Stimulated activated CD8-positive, alpha-beta memory T cell treated with anti-CD3 and anti-CD28 coated beads, Interleukin-15, amount 100 ng/mL, for 24 hours (primary cell): ENCODE measurements around the gene SLC36A3.
"Not testable (repeated sequence)": the region's sequence is repeated elsewhere in the genome, so short reads cannot be mapped to it uniquely, and the experiment has no call there.

Experiments
- DNase-seq: peaks from one replicate; pipeline ENCODE4 v3.0.0-alpha.2; 2020; ENCODE audit warnings: low read depth

The SLC36A3 gene

DNA sequence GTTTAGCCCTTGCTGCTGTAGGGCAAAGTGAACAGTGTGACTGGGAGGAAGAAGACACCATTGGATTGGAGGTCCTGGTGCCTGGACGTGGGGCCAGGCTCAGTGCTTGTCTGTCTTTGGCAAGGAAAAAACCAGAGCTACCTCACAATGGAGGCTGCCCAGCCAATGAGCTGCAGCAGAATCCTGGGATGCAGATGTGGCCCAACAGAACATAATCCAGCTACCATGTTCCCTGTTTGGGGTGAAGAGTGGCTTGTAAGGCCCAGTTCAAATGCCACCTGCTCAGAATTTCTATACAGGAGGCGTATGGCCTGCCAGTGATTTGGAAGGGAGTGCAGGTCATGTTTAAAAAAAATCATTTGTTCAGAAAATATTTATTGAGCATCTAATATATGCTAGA lies at the start of gene SLC36A3:
Gene SLC36A3, minus strand, starts transcription at position 101 of the 400 bp plus-strand sequence. CDS start 412 bp downstream, outside the sequence.
- DNase-seq = no peak

- DNase-seq = no peak
These were observed 48.1 kb upstream of the SLC36A3 start for GRCh38 chr5:151351671-151352070.

- no peak for DNase-seq
These were observed 45.2 kb upstream of the SLC36A3 start for GRCh38 chr5:151348789-151349188.

GRCh38 chr5:151347369-151347768 lies 43.8 kb upstream of the SLC36A3 start, which contains the start of gene SLC36A2:
SLC36A2 (minus strand) TSS chr5:151347559; CDS start chr5:151347460, 99 bp downstream.
- no peak for DNase-seq

DNA sequence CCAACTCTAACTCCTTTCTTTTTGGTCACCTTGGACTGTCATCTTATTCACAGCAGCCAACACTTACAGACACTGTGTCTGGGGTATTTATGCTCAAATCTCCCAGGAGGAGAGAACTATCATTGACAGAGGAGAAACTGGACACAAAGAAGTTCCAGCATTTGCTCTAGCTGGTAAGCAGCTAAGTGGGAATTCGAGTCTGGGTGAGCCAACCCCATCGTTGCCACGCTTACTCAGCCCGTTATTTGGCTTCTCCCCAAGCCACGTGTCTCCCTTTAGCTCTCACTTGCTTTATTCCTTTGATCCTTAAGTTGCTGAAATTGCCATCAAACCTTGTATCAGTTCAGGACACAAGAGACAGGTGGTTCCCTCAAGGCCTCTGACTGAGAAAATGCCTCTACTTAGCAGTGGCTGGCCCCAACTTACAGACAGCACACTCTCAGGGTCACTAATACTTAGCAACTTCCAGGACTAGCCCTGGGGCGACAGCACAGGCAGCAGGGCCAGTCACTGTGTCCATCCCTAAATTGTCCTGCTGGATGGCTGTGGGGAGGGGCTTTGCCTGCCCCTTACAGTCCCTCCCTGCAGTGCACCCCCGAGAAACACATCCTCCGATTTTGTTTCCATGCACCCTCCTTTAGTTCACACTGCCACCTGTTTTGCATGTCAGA lies 42.4 kb upstream of the SLC36A3 start:
- no peak for DNase-seq

- DNase-seq = no peak
These were observed 41.7 kb upstream of the SLC36A3 start for GRCh38 chr5:151345187-151345807.

DNA sequence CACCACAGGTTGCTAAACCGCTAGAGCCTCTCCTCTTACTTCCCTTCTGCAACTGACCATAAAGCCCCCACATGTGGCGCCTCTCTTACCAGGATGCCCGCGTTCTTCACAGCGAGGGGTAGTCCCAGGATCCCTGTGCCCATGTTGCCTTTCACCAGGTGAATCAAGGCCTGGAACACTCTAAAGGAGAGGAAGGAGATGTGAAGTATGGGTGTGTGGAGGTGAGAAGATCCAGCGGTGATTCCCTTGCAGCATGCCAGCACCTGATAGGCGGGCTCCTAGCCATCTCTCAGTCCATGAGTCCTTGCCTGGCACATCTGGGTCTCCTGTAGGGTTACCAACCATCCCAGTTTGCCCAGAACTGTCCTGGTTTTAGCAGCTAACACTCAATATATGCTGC lies 40.5 kb upstream of the SLC36A3 start:
- no peak for DNase-seq

DNA sequence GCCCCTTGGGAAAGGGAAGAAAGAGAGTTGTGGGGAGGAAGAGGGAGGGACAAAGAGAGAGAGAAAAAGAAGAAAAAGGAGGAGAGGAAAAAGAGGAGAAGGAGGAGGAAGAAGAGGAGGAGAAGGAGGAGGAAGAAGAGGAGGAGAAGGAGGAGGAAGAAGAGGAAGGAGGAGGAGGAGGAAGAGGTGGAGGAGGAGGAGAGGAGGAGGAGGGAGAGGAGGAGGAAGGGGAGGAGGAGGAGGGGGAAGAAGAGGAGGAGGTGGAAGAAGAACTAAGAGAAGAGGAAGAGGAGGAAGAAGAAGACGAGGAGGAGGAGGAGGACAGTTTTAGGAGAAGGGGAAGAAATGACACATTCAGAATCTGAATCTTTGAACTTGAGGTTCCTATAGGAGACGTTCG lies 36.4 kb upstream of the SLC36A3 start:
- no peak for DNase-seq

DNA sequence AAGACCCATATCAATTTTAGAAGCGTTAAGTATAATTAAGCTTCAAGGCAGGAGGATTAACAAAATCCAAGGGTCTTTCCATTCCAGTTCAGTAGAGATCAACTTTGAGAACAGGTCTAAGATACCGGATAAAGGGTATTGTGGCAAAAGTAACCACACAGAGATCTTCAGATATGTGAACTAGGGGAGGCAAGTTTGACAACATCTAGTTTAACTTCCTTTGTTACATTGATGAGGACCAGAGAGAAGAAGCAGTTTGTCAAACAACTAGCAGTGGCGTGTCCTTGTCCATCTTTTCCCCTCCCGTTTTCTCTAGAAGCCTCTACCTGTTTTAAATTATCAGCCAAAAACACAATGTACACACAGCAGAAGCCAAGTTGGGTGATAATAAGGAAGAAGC lies 35.2 kb upstream of the SLC36A3 start:
- DNase-seq = no peak

DNA sequence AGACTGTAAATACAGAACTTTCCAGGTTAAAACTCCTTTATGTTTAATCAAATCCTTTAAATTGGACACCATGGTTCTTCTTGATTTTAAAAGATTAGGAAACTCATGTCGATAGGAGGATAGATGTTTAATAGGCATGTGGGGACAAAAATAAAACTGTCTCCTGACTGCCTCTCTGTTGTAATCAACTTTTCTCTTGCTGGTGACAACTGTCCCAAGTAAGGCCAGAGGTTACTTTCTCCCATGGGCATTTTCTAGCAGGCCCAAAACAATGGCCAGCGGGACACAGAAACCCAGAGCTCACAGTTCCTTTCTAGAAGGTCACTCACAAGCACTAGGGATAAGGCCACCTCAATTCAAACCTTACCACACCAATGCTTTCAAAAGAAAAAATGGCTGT lies 29.3 kb upstream of the SLC36A3 start:
- no peak for DNase-seq

GRCh38 chr5:151328734-151329133 lies 25.2 kb upstream of the SLC36A3 start:
- no peak for DNase-seq

GRCh38 chr5:151327585-151327984 lies 24.0 kb upstream of the SLC36A3 start:
- no peak for DNase-seq

DNA sequence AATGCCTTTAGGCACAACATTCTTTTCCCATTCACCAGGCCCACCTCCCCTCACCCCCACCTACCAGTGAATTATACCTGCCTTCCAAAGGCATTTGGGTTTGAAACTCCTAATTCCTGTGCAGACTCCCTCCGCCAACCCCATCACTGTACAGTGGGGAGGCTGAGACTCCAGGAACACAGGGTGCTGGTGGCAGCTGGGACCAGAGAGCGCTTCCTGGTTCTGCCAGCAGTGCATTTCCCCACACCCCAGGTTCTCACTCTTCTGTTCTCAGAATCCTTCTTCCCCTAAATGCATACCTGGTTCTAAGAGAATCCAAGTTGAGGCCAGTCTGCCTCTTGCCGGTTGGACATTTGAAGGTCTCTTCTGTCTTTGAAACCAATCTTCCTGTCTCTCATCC lies 22.7 kb upstream of the SLC36A3 start:
- DNase-seq = no peak

DNA sequence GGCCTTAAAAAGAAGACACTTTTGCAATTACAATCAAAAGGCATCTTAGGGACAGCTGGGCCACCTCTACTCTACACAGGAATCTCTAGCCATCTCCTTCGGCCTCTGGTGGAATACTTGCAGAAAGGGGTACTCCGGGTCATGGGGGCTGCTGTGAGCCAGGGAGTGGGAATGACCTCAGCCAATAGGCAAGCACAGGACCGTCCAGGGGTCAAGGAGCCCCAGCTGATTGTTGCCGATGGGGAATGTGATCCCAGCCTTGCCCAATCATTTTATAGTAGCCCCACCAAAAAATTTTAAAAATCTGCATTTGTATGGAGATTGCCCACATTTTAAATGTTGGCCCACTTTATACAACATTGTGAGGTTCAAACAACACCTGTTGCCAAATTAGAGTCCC lies 16.9 kb upstream of the SLC36A3 start:
- no peak for DNase-seq

- no peak for DNase-seq
These were observed 15.5 kb upstream of the SLC36A3 start for GRCh38 chr5:151318850-151319732.

DNA sequence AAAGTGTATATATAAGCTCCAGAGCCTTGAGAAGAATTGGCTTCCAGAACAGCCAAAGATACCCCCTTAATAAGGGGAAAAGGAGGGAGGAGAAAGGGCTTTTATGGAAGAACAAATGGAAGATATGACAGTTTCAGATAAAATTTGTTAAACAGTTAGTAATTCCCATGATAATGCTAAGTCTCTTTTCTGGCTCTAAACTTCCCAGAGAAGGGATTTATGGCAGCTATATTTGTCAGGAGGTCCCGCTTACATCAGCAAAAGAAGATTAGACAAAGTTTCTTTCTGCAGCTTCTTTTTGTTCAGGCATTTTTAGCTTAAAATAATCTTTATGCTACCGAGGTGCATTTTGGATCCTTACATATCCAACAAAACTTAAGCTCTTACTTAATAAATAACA lies 14.3 kb upstream of the SLC36A3 start:
- no peak for DNase-seq

DNA sequence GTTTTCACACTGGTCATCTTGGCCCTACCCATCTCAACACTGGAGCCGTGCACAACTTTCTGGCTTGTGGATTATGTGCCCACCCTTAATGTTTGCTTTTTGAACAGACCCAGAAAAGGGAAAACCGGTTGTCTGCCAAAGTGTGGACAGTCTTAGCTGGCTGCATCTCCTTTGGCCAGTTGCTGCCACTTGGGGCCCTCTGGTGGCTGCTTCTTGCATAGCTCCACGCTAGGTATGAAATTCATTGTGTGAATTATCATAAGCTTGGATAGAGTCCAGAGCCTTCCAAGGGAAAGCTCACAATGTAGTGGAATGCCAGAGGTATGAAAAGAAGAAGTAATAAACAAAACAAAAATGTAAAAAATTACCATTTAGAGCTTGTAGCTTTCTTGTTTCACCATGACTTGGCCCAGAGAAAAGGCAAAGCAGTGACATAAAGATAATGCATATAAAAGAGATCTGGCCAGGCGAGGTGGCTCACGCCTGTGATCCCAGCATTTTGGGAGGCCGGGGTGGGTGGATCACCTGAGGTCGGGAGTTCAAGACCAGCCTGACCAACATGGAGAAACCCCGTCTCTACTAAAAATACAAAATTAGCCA lies 12.5 kb upstream of the SLC36A3 start:
- peak; percentile 5 for DNase-seq

- no peak for DNase-seq
These were observed 9.8 kb upstream of the SLC36A3 start for GRCh38 chr5:151313357-151313756.

GRCh38 chr5:151312756-151313324 lies 9.3 kb upstream of the SLC36A3 start:
- no peak for DNase-seq

GRCh38 chr5:151310932-151311331 lies 7.4 kb upstream of the SLC36A3 start:
- DNase-seq = no peak

DNA sequence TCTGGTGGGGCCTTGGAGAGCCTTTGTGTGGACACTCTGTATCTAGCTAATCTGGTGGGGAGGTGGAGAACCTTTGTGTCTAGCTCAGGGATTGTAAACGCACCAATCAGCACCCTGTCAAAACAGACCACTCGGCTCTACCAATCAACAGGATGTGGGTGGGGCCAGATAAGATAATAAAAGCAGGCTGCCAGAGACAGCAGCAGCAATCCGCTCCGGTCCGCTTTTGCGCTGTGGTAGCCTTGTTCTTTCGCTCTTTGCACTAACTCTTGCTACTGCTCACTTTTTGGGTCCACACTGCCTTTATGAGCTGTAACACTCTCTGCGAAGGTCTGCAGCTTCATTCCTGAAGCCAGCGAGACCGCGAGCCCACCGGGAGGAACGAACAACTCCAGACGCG lies 6.3 kb upstream of the SLC36A3 start:
- not testable (repeated sequence) for DNase-seq

DNA sequence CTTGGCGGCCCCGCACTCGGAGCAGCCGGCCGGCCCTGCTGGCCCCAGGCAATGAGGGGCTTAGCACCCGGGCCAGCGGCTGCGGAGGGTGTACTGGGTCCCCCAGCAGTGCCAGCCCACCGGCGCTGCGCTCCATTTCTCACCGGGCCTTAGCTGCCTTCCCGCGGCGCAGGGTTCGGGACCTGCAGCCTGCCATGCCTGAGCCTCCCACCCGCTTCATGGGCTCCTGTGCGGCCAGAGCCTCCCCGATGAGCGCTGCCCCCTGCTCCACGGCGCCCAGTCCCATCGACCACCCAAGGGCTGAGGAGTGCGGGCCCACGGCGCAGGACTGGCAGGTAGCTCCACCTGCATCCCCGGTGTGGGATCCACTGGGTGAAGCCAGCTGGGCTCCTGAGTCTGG lies 5.7 kb upstream of the SLC36A3 start:
- not testable (repeated sequence) for DNase-seq
